Lower lobe of right lung (tissue), 2 donors: Measurements from ENCODE around the gene DUSP5. TPM values are rescaled to one million over a fixed set of nuclear protein-coding genes. Genes with fewer than 3 reads are reported as not detected.

Experiments
- ATAC-seq, 2 donors: fragments of 200-7000 bp; cut with Tn5 transposase; one replicate each; pipeline ENCODE4 v1.9.1; 2020 to 2022; ENCODE audit warnings: mild to moderate bottlenecking in 2 of 2, moderate library complexity in 2 of 2
- DNase-seq: peaks from one replicate; pipeline ENCODE4 v3.0.0-alpha.2; 2020
- H3K27ac ChIP-seq: fragments of 200-600 bp; one replicate; pipeline ENCODE4 v1.8.0; 2022
- H3K27me3 ChIP-seq: fragments of 200-600 bp; one replicate; pipeline ENCODE4 v1.8.0; 2022; ENCODE audit warnings: low read depth
- H3K36me3 ChIP-seq: fragments of 200-600 bp; one replicate; pipeline ENCODE4 v1.8.0; 2022; ENCODE audit warnings: mild to moderate bottlenecking
- H3K4me1 ChIP-seq: fragments of 200-600 bp; one replicate; pipeline ENCODE4 v1.8.0; 2022
- H3K4me3 ChIP-seq: fragments of 200-600 bp; one replicate; pipeline ENCODE4 v1.8.0; 2022; ENCODE audit warnings: mild to moderate bottlenecking
- H3K9me3 ChIP-seq: fragments of 200-600 bp; one replicate; pipeline ENCODE4 v1.8.0; 2022
- CTCF ChIP-seq: fragments of 200-600 bp; IDR thresholded peaks from one replicate; pipeline ENCODE4 v1.8.0; 2022; ENCODE audit warnings: antibody characterized with exemption, mild to moderate bottlenecking
- intact Hi-C: fragments of 100-400 bp; cut with DNase I; formaldehyde crosslinking; loops from one replicate; pipeline ENCODE4 v1.11.0; 2022
- total RNA-seq: library from RNA; stranded (reverse); fragmentation: NEBNext Ultra II Directional; extraction: Animal tissue kit (Norgen Biotek cat#: 25700); gene quantifications from one replicate; pipeline ENCODE4 v1.2.1, GENCODE V29; 2021
- donor health status: DM: no; HTN: yes; CAD: no; lungs with severe emphysema.

Gene DUSP5
- total RNA-seq, 1 donor from 2014 or later = 8.9 TPM

- TF ChIP-seq CTCF = no peak
- H3K36me3 ChIP-seq = no peaks in the 10 kb centered on the region
- ATAC-seq (no peak), DNase-seq (no peak)
- H3K27me3 ChIP-seq = peaks cover 5% of the 10 kb centered on the region
- H3K27ac ChIP-seq = peak overlapping the region; percentile 90
- intact Hi-C loops = no loop called here
- no peaks in the 10 kb centered on the region for H3K9me3 ChIP-seq
- peak overlapping the region; percentile 83 for H3K4me3 ChIP-seq
- H3K4me1 ChIP-seq = peaks cover 73% of the 10 kb centered on the region
Measured at GRCh38 chr10:110498982-110499795, 1.5 kb downstream of the DUSP5 start.

GRCh38 chr10:110499796-110500514 lies 2.2 kb downstream of the DUSP5 start:
- no peaks in the 10 kb centered on the region for H3K9me3 ChIP-seq
- peaks cover 5% of the 10 kb centered on the region for H3K27me3 ChIP-seq
- ATAC-seq (no peak), DNase-seq (no peak)
- peak overlapping the region; percentile 83 for H3K4me3 ChIP-seq
- TF ChIP-seq CTCF = no peak
- peaks cover 81% of the 10 kb centered on the region for H3K4me1 ChIP-seq
- H3K27ac ChIP-seq = peak overlapping the region; percentile 54
- no peaks in the 10 kb centered on the region for H3K36me3 ChIP-seq
- intact Hi-C loops = no loop called here

GRCh38 chr10:110500515-110500905 lies 2.8 kb downstream of the DUSP5 start:
- Histone ChIP-seq H3K27ac (peak overlapping the region; percentile 54), H3K4me1 (peaks cover 87% of the 10 kb centered on the region), H3K27me3 (peaks cover 5% of the 10 kb centered on the region), H3K36me3 (no peaks in the 10 kb centered on the region), H3K9me3 (no peaks in the 10 kb centered on the region), H3K4me3 (peak overlapping the region; percentile 83)
- DNase-seq = no peak
- intact Hi-C loops = no loop called here
- no peak for TF ChIP-seq CTCF
- no peak for ATAC-seq

- H3K36me3 ChIP-seq = no peaks in the 10 kb centered on the region
- ATAC-seq (peak; percentile 46 to 51), DNase-seq (peak; percentile 91)
- no peak for TF ChIP-seq CTCF
- intact Hi-C loops = no loop called here
- H3K27ac ChIP-seq = peak overlapping the region; percentile 64
- H3K4me1 ChIP-seq = peaks cover 89% of the 10 kb centered on the region
- no peaks in the 10 kb centered on the region for H3K9me3 ChIP-seq
- peaks cover 5% of the 10 kb centered on the region for H3K27me3 ChIP-seq
- peak overlapping the region; percentile 83 for H3K4me3 ChIP-seq
Measured at GRCh38 chr10:110501142-110501937, 3.6 kb downstream of the DUSP5 start.

GRCh38 chr10:110502072-110502845 lies 4.6 kb downstream of the DUSP5 start:
- intact Hi-C loops = no loop called here
- ATAC-seq = no peak
- no peak for TF ChIP-seq CTCF
- H3K9me3 ChIP-seq = no peaks in the 10 kb centered on the region
- peaks cover 88% of the 10 kb centered on the region for H3K4me1 ChIP-seq
- H3K27me3 ChIP-seq = peaks cover 5% of the 10 kb centered on the region
- peaks cover 5% of the 10 kb centered on the region for H3K36me3 ChIP-seq
- H3K27ac ChIP-seq = peak overlapping the region; percentile 78
- no peak for DNase-seq
- H3K4me3 ChIP-seq = no peak overlapping the region
